HK-2 (cell line): Measurements from ENCODE around the gene NTN5.

Experiments used
- DNase-seq: peaks from one replicate; pipeline ENCODE4 v3.0.0-alpha.2; 2018; ENCODE audit not compliant: unreplicated experiment

Gene NTN5

DNA sequence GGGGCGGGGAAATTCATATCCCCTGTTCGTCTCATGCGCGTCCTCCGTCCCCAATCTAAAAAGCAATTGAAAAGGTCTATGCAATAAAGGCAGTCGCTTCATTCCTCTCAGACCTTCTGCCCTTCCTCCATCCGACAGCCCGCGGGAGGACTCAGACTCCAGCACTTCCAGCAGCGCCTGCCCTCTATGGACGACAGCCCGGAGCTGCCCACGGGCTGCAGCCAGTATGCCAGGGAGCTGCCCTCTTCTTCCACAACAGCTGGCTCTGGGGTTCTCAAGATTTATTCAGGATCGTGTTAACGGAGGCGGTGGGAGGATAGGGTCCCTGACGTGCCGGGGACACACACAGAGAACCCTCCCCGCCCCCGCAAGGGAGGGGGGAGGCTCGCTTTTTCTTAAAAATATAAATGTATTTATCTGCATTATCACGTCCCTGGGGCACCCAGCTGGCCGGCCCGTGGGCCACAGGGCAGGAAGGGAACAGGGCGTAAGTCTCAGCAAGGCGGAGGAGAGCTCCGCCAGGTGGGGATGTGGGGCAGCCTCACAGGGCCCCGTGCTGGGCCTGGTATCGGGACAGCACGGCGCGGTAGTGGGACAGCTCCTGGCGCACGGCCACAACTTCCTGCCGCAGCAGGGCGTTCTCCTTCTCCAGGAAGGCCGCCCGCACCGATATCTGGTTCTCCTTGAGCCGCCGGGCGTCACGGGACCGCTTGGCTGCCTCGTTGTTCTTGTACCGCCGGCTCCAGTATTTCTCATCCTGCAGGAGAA, 42.3 kb downstream of the NTN5 start:
- DNase-seq = no peak

DNA sequence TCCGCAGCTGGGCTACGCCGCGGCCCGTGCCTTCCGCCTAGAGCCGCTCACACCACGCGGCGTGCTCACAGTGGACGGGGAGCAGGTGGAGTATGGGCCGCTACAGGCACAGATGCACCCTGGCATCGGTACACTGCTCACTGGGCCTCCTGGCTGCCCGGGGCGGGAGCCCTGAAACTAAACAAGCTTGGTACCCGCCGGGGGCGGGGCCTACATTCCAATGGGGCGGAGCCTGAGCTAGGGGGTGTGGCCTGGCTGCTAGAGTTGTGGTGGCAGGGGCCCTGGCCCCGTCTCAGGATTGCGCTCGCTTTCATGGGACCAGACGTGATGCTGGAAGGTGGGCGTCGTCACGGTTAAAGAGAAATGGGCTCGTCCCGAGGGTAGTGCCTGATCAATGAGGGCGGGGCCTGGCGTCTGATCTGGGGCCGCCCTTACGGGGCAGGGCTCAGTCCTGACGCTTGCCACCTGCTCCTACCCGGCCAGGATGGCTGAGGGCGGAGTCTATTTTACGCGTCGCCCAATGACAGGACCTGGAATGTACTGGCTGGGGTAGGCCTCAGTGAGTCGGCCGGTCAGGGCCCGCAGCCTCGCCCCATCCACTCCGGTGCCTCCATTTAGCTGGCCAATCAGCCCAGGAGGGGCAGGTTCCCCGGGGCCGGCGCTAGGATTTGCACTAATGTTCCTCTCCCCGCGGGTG, 43.1 kb downstream of the NTN5 start:
- DNase-seq = no peak

DNA sequence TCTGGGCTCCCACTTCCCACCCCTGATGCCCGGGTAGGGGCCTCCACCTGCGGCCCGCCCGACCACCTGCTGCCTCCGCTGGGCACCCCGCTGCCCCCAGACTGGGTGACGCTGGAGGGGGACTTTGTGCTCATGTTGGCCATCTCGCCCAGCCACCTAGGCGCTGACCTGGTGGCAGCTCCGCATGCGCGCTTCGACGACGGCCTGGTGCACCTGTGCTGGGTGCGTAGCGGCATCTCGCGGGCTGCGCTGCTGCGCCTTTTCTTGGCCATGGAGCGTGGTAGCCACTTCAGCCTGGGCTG, 43.6 kb downstream of the NTN5 start:
- no peak for DNase-seq

DNA sequence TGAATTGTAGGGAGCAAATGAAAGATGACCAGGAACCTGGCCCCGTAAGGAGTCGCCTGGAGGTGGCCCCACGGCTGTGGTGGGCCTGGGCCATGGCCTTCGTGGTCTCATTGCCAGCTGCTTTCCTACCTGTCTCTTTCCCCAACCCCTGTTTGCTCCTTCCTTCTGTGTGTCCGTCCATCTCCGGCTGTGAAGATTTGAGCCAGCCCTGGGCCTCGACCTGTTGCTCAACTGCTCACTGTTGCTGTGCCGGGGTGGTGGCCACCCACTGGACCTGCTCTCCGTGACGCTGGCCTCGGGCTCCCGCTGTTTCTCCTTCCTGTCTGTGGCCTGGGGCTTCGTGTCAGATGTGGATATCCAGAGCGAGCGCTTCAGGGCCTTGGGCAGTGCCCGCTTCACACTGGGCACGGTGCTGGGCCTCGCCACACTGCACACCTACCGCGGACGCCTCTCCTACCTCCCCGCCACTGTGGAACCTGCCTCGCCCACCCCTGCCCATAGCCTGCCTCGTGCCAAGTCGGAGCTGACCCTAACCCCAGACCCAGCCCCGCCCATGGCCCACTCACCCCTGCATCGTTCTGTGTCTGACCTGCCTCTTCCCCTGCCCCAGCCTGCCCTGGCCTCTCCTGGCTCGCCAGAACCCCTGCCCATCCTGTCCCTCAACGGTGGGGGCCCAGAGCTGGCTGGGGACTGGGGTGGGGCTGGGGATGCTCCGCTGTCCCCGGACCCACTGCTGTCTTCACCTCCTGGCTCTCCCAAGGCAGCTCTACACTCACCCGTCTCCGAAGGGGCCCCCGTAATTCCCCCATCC, 44.1 kb downstream of the NTN5 start:
- DNase-seq = no peak

DNA sequence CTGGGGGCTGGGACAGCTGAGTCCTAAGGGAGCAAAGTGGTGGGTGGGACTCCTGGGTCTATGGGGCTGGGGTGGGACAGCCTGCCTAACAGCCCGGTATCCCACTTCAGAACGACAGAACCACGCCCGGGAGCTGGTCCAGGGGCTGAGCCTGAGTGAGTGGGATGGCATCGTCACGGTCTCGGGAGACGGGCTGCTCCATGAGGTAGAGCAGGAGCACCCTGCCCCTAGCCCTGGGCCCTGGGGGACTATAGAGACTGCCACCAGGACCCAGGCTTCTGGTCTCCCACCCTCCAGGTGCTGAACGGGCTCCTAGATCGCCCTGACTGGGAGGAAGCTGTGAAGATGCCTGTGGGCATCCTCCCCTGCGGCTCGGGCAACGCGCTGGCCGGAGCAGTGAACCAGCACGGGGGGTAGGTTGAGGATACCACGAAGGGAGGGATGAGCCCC, 44.9 kb downstream of the NTN5 start:
- DNase-seq = no peak

DNA sequence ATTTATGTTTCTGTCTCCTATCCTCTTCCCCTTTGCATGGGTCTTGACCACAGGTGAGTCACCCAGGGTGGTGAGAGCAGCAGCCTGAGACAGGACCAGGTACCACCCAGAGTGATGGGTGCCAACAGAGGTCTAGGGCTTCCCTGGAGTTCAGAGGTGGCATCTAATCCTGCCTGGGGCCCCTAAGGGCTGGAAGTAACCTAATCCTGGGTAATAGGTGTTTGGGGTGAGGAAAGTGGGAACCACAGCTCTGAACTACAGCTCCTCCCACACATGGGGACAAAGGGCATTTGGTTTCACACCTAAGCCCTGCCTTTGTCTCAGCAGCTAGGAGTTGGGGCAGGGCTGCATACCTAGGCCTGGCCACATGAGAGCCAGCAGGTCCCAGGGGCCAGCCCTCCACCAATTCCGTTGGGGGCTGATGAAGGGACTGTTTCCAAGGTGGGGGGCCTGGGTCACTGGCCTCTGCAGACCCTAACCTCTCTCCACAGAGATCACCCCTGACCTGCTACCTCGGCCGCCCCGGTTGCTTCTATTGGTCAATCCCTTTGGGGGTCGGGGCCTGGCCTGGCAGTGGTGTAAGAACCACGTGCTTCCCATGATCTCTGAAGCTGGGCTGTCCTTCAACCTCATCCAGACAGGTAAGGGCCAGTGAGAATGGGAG, 45.5 kb downstream of the NTN5 start:
- DNase-seq = no peak

DNA sequence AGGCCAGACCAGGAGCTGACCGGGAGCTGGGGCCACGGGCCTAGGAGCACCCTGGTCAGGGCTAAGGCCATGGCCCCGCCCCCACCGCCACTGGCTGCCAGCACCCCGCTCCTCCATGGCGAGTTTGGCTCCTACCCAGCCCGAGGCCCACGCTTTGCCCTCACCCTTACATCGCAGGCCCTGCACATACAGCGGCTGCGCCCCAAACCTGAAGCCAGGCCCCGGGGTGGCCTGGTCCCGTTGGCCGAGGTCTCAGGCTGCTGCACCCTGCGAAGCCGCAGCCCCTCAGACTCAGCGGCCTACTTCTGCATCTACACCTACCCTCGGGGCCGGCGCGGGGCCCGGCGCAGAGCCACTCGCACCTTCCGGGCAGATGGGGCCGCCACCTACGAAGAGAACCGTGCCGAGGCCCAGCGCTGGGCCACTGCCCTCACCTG, 46.9 kb downstream of the NTN5 start:
- no peak for DNase-seq

DNA sequence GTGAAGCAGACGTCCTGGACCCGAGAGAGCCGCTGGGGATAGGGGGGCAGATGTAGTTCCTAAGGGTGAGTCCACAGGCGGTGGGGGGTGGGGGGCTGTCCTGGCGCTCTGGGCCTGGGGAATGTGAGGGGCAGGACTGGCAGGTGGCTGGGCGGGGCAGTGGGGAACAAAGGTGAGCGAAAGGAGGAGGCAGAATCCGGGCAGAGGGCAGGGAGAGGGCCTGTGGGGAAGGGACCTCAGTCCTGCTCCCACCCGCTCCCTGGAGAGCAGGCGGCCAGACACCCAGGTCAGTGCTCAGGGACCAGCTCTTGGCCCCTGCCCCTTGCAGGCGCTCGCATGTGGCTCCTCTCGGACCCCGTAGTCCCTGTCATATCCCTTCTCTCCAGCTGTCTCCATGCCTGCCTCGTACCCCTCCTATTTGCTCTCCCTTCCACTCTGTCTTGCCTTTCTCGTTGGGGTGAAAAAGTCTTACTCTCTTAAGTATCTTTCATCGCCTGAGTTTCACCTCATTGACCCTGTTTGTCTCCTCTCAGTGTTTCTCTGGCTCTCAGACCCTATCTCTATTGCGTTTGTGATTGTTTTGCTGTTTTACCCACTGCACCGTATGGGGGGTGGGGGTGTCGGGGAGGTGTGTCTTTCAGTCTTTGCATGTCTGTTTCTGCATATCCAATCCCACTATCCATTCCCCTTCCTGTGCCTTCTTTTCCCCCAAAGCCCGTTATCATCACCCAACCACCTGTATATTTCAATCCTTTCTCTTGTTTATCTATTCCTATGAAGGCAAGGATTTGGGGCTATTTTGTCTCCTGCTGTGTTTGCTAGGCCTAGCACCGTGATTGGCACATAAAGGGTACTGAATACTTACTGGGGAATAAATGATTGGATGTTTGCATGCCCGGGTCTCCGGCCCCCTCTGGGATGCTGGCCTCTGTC, 47.8 kb downstream of the NTN5 start:
- DNase-seq = no peak

DNA sequence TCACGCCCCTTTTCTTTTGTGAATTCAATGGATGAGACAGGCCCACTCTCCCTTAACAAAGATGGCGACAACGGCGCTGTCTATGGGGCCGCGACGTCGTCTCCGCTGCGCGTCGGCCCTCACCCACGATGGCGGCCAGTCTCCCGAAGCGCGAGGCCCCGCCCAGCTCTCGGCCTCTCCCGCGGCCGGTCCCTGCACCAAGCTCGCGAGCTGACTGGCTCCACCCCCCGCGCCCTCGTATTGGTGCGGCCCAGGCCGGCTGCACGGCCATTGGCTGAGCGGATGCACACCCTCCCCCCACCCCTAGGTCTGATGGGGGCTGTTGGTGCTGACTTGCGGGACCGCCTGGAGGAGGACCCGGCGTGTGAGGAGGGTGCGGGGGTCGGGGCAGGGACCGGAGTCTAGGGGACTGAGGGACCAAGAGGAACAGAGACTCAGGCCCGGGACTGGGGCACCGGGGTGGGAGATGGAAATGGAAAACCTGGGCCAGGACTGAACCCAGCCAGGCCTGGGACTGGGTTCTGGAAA, 48.7 kb downstream of the NTN5 start:
- peak; percentile 93 for DNase-seq

DNA sequence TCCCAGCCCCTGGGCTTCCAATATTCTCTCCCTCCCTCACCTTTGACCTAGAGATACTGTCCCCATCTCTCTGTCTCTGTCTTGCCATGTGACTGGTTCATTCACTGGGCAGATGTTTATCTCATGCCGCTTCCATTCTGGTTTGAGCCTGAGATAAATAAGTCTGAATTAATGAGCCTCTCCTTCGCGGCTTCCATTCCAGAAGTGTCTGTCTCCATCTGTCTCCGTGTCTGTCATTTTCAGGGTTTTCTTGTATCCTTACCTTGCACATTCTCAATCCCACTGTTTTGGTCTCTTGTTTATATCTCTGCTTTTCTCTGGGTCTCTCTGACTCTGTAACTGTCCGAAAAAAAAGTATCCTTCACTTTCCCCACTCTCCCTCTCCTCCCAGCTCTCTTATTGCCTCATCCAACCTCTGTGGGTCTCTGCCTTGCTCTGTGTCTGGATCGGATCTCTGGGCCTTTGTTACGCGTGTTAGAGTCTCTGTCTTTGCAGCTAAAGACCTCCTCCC, 49.2 kb downstream of the NTN5 start:
- no peak for DNase-seq

DNA sequence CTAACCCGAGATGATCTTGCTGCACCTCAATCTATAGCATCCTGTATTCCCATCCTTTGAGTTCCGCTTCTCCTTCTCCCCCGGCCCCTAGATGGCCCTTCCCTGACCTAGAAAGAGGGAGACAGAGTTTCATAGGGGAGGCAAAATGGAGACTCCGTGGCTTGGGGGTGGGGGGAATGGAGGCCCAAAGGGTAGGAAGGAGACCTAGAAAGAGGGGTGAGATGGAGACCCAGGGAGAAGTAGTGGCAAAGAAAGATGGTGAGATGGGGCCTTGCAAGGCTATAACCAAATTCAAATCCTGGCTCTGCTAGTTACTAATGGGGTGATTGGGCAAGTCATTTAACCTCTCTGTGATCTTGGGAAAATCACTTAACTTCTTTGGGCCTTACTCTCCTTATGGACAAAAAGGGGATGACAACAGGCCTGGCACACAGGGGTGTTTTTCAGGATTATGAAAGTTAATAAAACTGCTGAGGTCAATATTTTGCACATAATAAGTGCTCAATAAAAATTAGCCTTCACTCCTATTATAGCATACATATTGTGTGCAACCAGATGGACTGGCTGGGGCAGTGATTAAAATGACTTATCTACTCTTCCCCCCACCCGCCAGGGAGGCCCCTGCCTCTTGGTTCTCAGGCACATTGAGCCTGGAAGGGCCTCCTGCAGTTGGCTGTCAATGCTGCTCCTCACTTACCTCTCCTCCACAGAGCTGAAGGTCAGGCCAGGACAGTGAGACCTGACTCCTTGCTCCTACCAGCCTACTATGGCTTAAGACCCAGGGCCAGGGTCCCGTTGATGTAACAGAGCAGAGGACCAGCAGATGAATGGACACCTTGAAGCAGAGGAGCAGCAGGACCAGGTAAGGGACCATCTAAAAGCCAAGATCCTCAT, 52.9 kb downstream of the NTN5 start:
- no peak for DNase-seq

DNA sequence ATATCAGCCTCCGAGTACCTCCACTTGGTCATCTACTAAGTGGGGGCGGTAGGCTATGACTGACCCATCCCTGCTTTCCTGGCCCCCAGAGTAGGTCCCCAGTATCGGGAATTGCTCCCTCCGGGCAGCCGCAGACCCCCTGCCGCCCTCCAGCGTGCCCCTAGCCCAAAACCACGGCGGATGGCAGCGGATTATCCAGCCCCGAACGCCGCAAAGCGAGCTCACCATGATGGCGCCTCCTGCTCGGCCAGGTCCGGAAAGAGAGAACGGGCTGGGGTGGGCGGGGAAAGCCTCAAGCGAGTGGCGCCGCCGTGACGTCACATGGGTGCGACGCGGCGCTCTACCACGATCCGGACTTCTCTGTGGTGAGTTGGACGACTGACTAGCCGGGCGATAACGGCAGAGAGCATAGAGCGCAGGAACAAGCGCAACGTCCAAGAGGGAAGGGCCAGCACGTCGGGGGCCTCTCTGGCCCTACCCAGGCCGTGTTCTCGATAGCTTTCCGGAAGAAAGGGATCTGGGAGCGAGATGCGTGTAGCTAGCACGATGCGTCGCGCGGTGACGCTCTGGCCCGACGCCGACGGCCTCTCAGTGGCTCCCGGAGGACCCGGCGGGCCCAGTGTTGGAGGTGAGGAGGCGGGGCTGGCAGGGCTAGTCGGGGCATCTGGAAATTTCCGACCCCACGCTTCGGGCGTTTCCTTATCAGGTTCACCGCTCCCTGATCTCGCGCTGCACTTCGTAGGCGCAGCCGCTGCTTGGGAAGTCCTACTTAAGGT, 53.7 kb downstream of the NTN5 start, which contains the start of the genes RPL18 and SPHK2:
RPL18 (minus strand) TSS at position 263 of the 776 bp plus-strand sequence; CDS start at position 228, 35 bp downstream.
SPHK2 (plus strand) TSS at position 591 of the 776 bp plus-strand sequence. CDS start 1,009 bp downstream, outside the sequence.
- peak; percentile 98 for DNase-seq

DNA sequence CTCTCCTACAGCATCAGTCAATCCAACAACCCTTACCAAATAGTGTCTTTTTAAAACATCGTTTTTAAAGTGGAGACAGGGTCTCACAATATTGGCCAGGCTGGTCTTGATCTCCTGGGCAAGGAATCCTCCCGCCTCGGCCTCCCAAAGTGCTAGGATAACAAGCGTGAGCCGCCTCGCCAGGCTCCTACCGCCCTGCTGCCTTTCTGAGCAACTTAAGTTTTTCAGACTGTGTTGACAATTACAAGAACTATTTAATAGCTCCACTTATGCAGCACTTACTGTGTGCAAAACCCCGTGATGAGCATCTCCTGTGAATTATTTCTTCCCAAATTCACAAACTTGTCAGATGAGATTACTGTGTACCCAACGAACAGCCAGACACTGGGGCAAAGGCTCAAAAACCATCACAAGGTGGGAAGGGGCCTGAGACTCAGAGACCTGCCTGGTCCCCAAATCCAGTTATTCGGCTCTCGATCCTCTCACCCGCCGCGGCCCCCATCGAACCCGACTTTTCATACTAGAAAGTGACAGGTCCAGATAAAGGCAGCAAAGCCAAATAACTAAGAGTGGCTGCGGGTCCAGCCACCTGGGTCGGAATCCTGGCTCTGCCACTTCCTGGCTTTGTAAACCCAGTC, 54.4 kb downstream of the NTN5 start:
- DNase-seq = no peak

DNA sequence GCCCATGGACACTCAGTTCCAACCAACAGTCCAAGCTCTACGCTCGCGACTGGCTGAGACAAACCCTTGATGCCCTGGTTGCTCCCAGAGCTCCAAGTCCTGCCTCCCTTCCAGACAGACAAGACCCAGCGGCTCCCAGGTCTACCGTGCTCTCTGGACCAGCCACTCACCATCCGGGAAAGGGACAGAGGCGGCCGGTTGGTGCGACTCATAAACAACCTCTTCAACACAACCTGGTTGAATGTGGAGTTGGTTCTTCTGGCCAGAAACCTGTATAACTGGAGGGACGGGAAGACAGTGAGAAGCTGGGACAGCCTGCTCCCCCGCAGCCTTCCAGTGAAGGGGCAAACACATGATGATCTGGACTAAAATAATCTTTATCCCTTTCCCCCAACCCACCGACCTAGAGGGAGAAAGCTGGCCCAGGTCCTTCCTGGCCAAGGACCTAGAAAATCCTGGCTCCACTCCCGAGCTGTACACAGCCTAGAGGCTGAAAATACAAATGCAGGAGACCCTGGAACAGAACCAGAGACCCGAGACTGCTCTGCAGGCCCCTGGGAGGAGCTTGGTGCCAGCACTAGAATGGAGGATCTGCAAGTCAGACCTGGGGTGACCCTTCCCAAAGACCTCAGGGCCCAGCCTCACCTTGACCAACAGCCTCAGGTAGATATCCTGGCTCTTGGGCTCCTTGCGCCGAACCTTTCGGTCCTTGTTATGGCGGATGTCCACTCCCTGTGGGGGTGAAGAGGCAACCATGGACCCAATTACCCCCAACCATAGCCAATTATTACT, 55.5 kb downstream of the NTN5 start:
- DNase-seq = no peak

DNA sequence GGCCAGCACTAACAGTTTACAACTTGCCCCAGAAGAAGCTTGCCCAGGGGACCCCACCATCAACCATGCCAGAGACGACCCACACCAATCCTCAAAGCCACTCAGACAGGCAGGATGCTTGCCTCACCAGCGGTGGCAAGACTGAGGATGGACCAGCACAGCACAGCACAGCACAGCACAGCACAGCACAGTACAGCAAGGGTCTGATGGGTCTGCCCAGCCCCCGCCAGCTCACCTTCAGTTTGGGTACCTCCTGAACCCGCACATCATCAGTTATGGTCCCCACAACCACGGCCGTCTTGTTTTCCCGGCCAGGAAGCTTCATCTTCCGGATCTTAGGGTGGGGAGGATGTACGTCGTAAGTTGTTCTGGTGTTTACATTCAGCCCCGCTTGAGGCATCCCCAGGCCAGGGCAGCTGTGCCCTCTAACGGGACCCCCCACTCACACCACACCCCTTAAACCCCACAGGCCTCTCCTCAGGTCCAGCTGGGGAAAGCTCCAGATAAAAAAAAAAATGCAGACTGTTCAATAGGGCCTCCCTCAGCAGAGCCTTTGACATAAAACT, 56.2 kb downstream of the NTN5 start:
- no peak for DNase-seq

DNA sequence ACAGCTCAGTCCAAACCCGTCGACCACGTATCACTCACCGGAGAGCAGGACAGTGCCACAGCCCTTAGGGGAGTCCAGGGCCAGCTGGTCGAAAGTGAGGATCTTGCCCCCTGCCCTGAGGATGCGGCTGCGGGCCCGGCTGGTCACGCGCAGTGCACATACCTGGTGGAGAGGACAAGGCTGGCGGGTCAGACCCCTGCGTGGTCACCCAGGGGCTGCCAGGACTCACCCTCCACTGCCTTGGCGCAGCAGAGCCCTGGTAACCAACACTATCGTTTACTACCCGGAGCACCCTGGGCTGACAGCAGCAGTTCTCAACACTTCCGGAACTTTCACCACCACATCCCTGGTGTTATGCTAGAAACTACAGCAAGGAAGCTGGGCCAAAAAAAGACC, 56.8 kb downstream of the NTN5 start:
- DNase-seq = no peak
